ENCODE results near the gene RASGRF1.

The RASGRF1 gene

GRCh38 chr15:78987556-78988360, 102.8 kb downstream of the RASGRF1 start:
- no peak for DNase-seq (ENCODE audit: low read depth)

GRCh38 chr15:78985859-78986475, 104.6 kb downstream of the RASGRF1 start:
- no peak for DNase-seq (ENCODE audit: low read depth)

DNA sequence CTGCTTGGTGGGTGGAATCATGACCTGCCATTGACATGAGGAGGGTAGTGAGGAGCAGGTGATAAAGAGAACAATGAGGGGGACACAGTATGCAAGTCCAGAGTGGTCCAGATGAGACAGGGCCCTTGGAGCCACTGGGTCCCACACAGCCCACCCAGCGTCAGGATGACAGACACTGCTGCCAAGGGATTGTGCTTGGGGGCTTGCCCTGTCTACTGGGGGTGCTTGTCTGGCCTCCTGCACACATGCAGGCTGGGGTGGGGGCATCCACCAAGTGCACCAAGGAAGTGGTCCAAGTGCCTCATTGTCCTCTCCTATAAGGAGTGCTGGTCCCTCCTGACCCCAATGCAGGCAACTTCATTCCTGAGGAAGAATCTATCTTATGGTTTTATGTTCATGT, 106.5 kb downstream of the RASGRF1 start:
- no peak for DNase-seq (ENCODE audit: low read depth)

- DNase-seq (ENCODE audit: low read depth) = no peak
These were observed 107.2 kb downstream of the RASGRF1 start for GRCh38 chr15:78983146-78983918.

DNA sequence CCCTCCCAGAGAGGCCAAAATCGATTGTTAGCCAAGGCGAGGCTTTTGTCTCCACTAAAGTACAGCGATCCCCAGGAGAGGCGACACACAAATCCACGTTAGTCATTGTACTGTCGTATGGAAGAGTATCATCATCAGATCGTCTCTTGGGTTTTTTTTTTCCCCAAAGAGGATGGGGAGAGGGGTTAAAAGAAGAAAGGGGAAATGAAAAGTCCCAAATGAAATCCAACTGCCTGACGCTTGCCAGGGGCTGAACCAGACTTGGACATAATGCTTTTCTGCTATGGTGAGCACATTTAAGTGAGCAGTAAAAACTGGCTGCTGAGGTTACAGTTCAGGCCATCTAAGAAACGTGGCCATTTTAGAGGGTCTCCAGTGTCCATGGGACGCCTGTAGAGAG, 107.8 kb downstream of the RASGRF1 start:
- no peak for DNase-seq (ENCODE audit: low read depth)

DNA sequence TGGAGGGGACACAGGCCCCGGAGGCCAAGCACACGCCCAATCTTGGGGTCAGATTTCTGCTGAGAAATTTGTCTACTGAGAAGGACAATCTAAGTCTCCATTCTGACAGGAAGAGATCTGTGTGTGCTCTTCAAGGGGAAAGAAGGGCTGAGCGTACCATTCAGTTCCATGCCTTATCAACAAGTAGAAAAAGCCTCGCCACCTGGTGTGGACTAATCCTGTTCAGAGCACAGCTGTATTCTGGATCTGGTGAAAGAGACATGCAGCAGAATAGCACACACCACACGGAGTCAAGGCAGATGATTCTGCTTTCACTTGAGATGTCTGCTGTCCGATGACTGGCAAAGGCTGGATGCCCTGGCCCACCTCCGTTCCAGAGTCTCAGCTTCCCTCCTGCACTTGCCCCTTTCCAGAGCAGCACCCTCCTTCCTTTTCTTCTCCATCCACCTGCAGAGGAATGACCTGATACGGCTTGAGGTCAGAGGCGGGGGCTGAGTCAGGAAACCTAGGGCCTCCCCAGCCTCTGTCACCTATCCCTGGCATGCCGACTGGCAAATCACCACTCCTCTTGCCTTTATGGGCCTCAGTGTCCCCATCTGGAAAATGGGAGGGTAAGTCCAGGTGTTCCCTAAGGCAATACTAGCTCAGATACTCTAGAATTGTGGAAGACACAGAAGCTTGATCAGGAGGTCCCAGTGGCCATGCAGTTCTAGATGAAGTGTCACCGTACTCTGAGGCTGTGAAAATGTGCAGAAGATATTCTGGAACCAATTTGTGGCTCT, 108.9 kb downstream of the RASGRF1 start:
- no peak for DNase-seq (ENCODE audit: low read depth)

GRCh38 chr15:78979456-78980320, 110.9 kb downstream of the RASGRF1 start:
- peak; percentile 53 for DNase-seq (ENCODE audit: low read depth)

GRCh38 chr15:78978601-78979179, 111.9 kb downstream of the RASGRF1 start:
- no peak for DNase-seq (ENCODE audit: low read depth)

DNA sequence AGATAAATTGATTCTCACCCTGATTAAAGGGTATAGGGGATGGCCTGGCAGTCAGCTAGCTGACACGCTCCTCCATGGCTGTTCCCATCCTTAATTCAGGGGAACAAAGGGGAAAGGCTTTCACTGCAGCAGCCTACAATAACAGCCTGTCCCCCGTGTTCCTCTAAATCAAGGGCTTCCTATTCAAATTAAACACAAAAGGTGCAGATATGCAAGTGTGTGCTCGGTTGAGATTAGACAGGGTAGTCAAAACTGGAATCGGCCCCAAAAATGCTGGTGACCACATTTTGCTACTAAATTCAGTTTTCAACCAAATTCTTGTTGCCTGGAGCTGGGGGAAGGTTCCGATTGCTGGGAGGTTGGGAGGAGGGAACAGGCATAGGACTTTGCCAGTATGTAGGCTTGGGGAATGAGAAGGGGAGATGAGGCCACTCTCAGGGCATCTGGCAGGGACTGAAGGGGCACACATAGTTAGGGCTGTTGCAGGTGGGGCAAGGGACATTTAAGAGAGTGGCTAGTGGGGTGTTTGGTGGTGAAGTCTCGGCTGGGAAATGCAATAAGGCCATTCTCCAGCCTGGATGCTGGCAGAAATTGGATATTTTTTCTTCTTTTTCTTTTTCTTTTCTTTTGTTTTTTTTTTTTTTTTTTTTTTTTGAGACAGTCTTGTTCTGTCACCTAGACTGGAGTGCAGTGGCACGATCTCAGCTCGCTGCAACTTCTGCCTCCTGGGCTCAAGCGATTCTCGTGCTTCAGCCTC, 112.8 kb downstream of the RASGRF1 start:
- DNase-seq (ENCODE audit: low read depth) = no peak

DNA sequence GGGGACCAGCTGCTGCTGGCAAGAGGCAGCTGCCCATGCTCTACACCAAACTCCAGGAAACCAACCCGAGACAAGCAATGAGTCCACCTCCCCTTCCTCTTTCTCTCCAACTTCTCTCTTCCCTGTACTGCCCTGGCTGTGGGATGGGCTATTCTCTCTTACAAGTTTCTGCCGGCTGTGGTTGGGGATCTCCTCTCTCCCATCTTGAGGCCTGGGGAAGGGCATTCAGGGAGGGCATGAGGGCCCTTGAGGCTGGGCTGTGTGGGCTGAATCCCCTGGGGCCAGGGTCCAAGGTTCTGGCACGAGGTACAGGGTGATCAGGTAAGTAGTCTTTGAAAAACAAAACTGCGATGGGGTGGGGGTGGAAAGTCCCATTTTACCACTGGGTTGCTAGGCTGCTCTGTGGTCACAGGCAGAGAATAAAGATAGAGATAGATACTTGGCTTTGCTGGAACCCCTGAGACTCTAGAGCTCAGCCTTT, 113.4 kb downstream of the RASGRF1 start:
- DNase-seq (ENCODE audit: low read depth) = no peak

DNA sequence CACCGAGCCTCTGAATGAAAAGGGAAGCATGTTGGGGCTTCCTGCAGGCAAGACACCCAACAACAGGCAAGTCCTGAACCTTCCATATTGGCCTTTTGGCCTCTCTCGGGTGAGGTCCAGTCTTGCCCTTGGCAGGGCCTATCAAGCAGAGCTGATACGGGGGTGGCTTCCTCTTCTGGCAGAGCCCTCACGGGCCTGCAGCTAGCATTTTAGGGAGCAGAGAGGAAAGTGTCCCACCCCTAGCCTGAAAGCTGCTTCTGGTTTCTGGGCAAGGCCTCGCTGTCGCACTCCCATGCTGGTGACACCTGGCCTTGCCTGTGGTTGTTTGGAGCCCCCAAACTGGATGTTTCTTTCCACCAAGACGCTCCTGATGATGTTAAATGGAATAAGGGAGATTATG, 113.9 kb downstream of the RASGRF1 start:
- DNase-seq (ENCODE audit: low read depth) = no peak

DNA sequence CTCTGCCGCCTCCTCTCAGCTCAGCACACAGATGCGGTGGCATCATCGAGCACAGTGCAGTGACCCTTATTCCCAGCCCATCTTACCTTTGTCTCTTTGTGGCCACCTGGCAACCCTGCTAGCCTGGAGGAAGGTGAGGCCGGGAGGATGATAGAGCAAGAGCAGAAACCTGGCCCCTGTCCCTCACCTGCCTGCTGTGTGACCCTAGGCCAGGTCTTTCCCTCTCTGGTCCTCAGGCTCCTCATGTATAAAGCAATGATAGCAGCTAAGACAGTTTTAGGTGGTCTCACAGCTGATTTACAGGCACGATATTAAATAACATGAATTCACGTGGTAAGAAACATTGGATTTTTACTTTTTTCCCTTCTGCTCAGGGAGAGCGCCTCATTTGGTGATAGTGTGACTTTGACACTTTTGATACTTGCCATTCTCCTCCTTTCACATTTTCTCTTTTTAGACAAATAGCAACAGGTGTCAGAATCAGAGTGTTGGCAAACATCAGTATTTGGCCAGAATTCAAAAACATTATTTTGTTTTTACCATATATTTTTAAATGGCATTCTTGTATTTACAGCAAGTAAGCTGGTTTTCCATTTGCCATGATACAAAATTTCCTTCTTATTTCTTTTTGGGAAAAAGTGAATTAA, 116.2 kb downstream of the RASGRF1 start:
- no peak for DNase-seq (ENCODE audit: low read depth)

DNA sequence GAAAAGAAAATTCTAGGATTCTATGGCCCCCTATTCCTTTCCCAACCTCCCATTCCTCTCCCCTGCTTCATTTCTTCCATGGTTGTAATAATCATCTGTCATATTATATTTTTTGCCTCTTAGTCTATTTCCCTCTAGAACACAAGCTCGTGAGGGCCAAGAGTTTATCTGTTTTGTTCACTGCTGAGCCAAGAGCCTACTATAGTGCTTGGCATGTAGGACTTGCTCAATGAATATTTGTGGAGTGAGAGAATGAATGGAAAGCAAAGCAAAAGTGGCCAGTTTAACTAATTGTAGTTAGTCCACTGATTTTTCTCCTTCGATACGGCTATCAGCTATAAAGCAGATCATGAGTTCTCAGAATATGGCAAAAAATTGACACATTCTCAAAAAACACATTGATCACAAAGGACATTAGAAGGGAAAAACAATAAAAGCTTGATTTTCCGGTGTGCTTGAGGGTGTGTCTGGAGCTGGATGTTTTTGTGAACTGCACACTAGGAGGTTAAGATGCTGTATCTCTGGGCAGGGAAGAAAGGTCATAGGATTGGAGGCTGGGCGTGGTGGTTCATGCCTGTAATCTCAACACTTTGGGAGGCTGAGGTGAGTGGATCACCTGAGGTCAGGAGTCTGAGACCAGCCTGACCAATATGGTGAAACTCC, 120.8 kb downstream of the RASGRF1 start:
- no peak for DNase-seq (ENCODE audit: low read depth)

DNA sequence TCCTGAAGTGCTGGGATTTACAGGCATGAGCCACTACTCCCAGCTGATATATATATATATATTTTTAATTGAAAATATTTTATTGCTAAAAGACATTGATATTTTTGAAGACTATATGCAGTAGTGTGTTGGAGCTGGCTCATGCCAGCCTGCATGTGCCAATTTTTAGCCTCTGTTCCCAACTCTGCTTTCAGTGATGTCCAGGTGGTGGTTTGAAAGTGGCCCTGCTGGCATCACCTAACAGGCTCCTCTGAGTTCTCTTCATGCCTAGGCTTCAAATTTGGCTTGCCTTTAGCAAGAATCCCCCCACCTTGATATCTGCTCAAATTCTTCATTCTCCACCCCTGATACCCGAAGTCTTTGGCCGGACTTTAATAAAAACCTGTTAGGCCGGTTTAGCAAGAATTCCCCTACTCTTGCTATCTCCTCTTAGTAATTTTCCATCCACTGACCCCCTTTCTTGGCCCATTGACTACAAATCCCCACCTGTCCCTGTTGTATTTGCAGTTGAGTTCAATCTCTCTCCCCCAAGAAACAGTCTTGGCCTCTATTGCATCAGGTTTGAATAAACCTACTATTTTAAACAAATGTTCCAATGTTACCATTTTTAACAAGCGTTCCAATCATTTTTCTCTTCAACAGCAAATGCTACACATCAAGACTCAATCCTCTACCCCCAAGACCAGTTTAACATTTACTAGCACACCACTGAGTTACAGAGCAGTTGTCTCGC, 121.9 kb downstream of the RASGRF1 start:
- no peak for DNase-seq (ENCODE audit: low read depth)

GRCh38 chr15:78968114-78968513, 122.5 kb downstream of the RASGRF1 start:
- no peak for DNase-seq (ENCODE audit: low read depth)

GRCh38 chr15:78960308-78960707, 130.3 kb downstream of the RASGRF1 start:
- no peak for DNase-seq (ENCODE audit: low read depth)

GRCh38 chr15:78959360-78959759, 131.2 kb downstream of the RASGRF1 start:
- no peak for DNase-seq (ENCODE audit: low read depth)

DNA sequence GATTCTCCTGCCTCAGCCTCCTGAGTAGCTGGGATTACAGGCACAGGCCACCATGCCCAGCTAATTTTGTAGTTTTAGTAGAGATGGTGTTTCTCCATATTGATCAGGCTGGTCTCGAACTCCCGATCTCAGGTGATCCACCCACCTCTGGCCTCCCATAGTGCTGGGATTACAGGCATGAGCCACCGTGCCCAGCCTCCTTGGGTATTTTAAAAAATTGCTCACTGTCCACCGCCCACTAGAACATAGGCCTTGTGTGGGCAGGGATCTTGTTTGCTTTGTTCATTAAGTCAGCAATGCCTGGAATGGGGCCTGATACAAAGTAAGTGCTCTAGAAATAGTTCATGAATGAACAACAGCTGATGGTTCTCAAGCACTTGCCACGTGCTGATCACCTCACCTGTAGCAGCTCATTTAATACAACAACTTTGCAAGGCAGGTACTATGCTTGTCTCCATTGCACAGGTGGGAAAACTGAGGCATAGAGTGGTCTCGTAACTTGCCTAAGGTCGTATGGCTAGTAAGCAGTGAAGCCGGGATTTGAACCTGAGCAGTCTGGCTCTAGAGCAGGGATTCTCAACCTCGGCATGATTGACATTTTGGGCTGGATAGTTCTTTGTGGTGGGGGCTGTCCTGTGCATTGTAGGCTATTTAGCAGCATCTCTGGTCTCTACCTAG, 133.0 kb downstream of the RASGRF1 start:
- no peak for DNase-seq (ENCODE audit: low read depth)
